Stimulated activated CD4-positive, alpha-beta T cell treated with anti-CD3 and anti-CD28 coated beads, Interleukin-1b, Interleukin-23, amount 100 ng/mL, for 48 hours (primary cell): ENCODE results near the gene NLGN4X.

Experiments used
- DNase-seq: peaks from one replicate; pipeline ENCODE4 v3.0.0-alpha.2; 2020

NLGN4X gene

GRCh38 chrX:6149060-6149872 is 79.4 kb downstream of the NLGN4X start:
- no peak for DNase-seq

- DNase-seq: no peak
Observed at GRCh38 chrX:6134255-6134654, 94.4 kb downstream of the NLGN4X start.

- no peak for DNase-seq
Observed at GRCh38 chrX:6132970-6133369, 95.7 kb downstream of the NLGN4X start.

GRCh38 chrX:6131287-6131686 is 97.4 kb downstream of the NLGN4X start:
- DNase-seq: no peak

GRCh38 chrX:6129195-6129594 is 99.5 kb downstream of the NLGN4X start:
- no peak for DNase-seq

- DNase-seq: no peak
Observed at GRCh38 chrX:6120329-6120728, 108.3 kb downstream of the NLGN4X start.

- no peak for DNase-seq
Observed at GRCh38 chrX:6095469-6095868, 133.2 kb downstream of the NLGN4X start.

- no peak for DNase-seq
Observed at GRCh38 chrX:6074532-6074931, 154.1 kb downstream of the NLGN4X start.

GRCh38 chrX:6071731-6072130 is 156.9 kb downstream of the NLGN4X start:
- no peak for DNase-seq

GRCh38 chrX:6067600-6067999 is 161.1 kb downstream of the NLGN4X start:
- no peak for DNase-seq

GRCh38 chrX:6053141-6053540 is 175.5 kb downstream of the NLGN4X start:
- DNase-seq: no peak

- DNase-seq: no peak
Observed at GRCh38 chrX:6052111-6052745, 176.4 kb downstream of the NLGN4X start.

GRCh38 chrX:6049132-6049531 is 179.5 kb downstream of the NLGN4X start:
- DNase-seq: no peak

- DNase-seq: no peak
Observed at GRCh38 chrX:6041630-6042029, 187.0 kb downstream of the NLGN4X start.

GRCh38 chrX:6029014-6029413 is 199.7 kb downstream of the NLGN4X start:
- DNase-seq: no peak

- DNase-seq: no peak
Observed at GRCh38 chrX:6026980-6027379, 201.7 kb downstream of the NLGN4X start.

- DNase-seq: no peak
Observed at GRCh38 chrX:6026429-6026828, 202.2 kb downstream of the NLGN4X start.

GRCh38 chrX:6024204-6024603 is 204.5 kb downstream of the NLGN4X start:
- DNase-seq: no peak

- DNase-seq: no peak
Observed at GRCh38 chrX:6021316-6022091, 207.2 kb downstream of the NLGN4X start.

GRCh38 chrX:6019076-6019475 is 209.6 kb downstream of the NLGN4X start:
- no peak for DNase-seq

- DNase-seq: no peak
Observed at GRCh38 chrX:6015423-6015822, 213.2 kb downstream of the NLGN4X start.

- no peak for DNase-seq
Observed at GRCh38 chrX:6012357-6012756, 216.3 kb downstream of the NLGN4X start.

GRCh38 chrX:6005856-6006255 is 222.8 kb downstream of the NLGN4X start:
- no peak for DNase-seq

GRCh38 chrX:6004529-6004928 is 224.1 kb downstream of the NLGN4X start:
- no peak for DNase-seq
